SW 1271 (cell line): ENCODE data around the gene CDC34.

ENCODE experiments used
- DNase-seq, 2 experiments: peaks; one replicate each; lab custom pipeline; 2025; lab: John Stamatoyannopoulos, UW

Gene CDC34

GRCh38 chr19:522726-523125, 8.8 kb upstream of the CDC34 start:
- no peak for DNase-seq

- DNase-seq: no peak
These were observed 7.4 kb upstream of the CDC34 start for GRCh38 chr19:524062-524674.

- DNase-seq: no peak
These were observed 6.5 kb upstream of the CDC34 start for GRCh38 chr19:525029-525428.

GRCh38 chr19:525857-526419, 5.6 kb upstream of the CDC34 start:
- DNase-seq: no peak

GRCh38 chr19:530134-531008, 1.2 kb upstream of the CDC34 start:
- DNase-seq: no peak

GRCh38 chr19:531009-531752, 379 bp upstream of the CDC34 start:
- peak; percentile 68 to 77 for DNase-seq

GRCh38 chr19:532561-533363, 1.2 kb downstream of the CDC34 start:
- DNase-seq: peak in 1 of 2 experiments; percentile 68

- no peak for DNase-seq
These were observed 2.0 kb downstream of the CDC34 start for GRCh38 chr19:533364-534058.

GRCh38 chr19:534088-534487, 2.5 kb downstream of the CDC34 start:
- no peak for DNase-seq

- no peak for DNase-seq
These were observed 3.7 kb downstream of the CDC34 start for GRCh38 chr19:535017-535835.

GRCh38 chr19:536031-536880, 4.7 kb downstream of the CDC34 start:
- no peak for DNase-seq

GRCh38 chr19:536881-537404, 5.4 kb downstream of the CDC34 start:
- no peak for DNase-seq

GRCh38 chr19:538641-539428, 7.3 kb downstream of the CDC34 start:
- DNase-seq: no peak

- no peak for DNase-seq
These were observed 8.0 kb downstream of the CDC34 start for GRCh38 chr19:539429-540030.

GRCh38 chr19:540867-541637, 9.5 kb downstream of the CDC34 start:
- DNase-seq: no peak

GRCh38 chr19:541699-542098, 10.1 kb downstream of the CDC34 start:
- no peak for DNase-seq
